ENCODE results near the gene FAM20A. TPM values are rescaled to one million over a fixed set of nuclear protein-coding genes. Genes with fewer than 3 reads are reported as not detected.
A peak's percentile ranks its signal among the peaks of the same experiment; 100 is the strongest.

Gene FAM20A
- total and polyA plus RNA-seq, 2 of the 8 experiments (the other 6 are each of a cell fraction or from before 2014, with no cell fraction given), result 3.6 to 11.9 TPM

GRCh38 chr17:68513932-68514331 is 87.2 kb downstream of the FAM20A start:
- Histone ChIP-seq H2BK15ac (ENCODE audit: low read length) (no peak overlapping the region), H2BK120ac (replicated peaks; ENCODE audit: low read depth, low read length) (no peak overlapping the region), H3K4ac (replicated peaks; ENCODE audit: insufficient read length, low read depth, low read length) (no peak overlapping the region), H3K9me3 (ENCODE audit: insufficient read depth in 2 of 2, low read depth in 1 of 2, low read length in 1 of 2) (peaks cover 10 to 14% of the 10 kb centered on the region in 2 experiments), H3K18ac (ENCODE audit: extremely low read depth, low read length) (no peak overlapping the region), H3K9ac (replicated peaks in 1 of 4; ENCODE audit: extremely low read depth in 1 of 4, low read depth in 3 of 4, low read length in 3 of 4) (peak overlapping the region in 1 of 4 experiments; percentile 57; a peak in 1 of 7 replicates), H3K56ac (replicated peaks; ENCODE audit: insufficient read length, low read depth, low read length) (no peak overlapping the region), H3K14ac (ENCODE audit: insufficient read length) (no peak overlapping the region), H3K4me1 (replicated peaks in 1 of 4; ENCODE audit: control insufficient read depth in 3 of 4, insufficient read depth in 4 of 4, low read length in 3 of 4) (peaks cover 0 to 7% (median 2%) of the 10 kb centered on the region in 4 experiments; a peak in 4 of 7 replicates), H2BK12ac (ENCODE audit: low read depth, low read length) (no peak overlapping the region), H3K79me1 (ENCODE audit: low read depth, low read length) (peaks cover 2% of the 10 kb centered on the region), H3K4me2 (ENCODE audit: insufficient read depth in 1 of 2, low read depth in 2 of 2, low read length in 2 of 2) (peak overlapping the region; percentile 83 to 94; a peak in 3 of 4 replicates), H4K91ac (replicated peaks; ENCODE audit: insufficient read length, low read length) (no peak overlapping the region), H2AK5ac (ENCODE audit: low read depth, low read length) (no peak overlapping the region), H3K4me3 (ENCODE audit: extremely low read depth in 1 of 4, insufficient read depth in 2 of 4, low read depth in 3 of 4, low read length in 4 of 4) (peak overlapping the region in 3 of 4 experiments; percentile 85 to 95 (median 89); a peak in 5 of 8 replicates), H3K27ac (ENCODE audit: low read depth, low read length) (no peak overlapping the region), H4K5ac (ENCODE audit: insufficient read length, low read depth, low read length) (no peak overlapping the region), H3K27me3 (replicated peaks in 1 of 4; ENCODE audit: control insufficient read depth in 3 of 4, extremely low read depth in 1 of 4, insufficient read depth in 3 of 4, low read length in 3 of 4) (no peaks in the 10 kb centered on the region), H4K8ac (ENCODE audit: extremely low read depth, insufficient read depth, low read length) (no peak overlapping the region), H2BK5ac (ENCODE audit: low read depth, low read length) (no peak overlapping the region), H3K79me2 (ENCODE audit: control insufficient read depth in 1 of 2, insufficient read depth in 2 of 2, low read length in 2 of 2) (peaks cover 4 to 61% of the 10 kb centered on the region in 2 experiments; a peak in 3 of 4 replicates), H3K23me2 (ENCODE audit: low read depth, low read length) (peaks cover 5% of the 10 kb centered on the region), H2BK20ac (ENCODE audit: low read length) (no peak overlapping the region), H4K20me1 (replicated peaks in 1 of 2; ENCODE audit: control insufficient read depth in 1 of 2, insufficient read depth in 2 of 2, low read length in 2 of 2) (peaks cover 2 to 3% of the 10 kb centered on the region in 2 experiments), H2AFZ (ENCODE audit: low read length) (no peak overlapping the region), H3K36me3 (ENCODE audit: control insufficient read depth in 2 of 4, insufficient read depth in 4 of 4, low read length in 3 of 4) (peaks cover 5 to 36% (median 21%) of the 10 kb centered on the region in 4 experiments; a peak in 6 of 8 replicates), H3K23ac (ENCODE audit: insufficient read length) (no peak overlapping the region)
- WGBS, 2 experiments (ENCODE audit: extremely low coverage in 1 of 2, insufficient coverage in 1 of 2, insufficient read length in 1 of 2, insufficient replicate concordance in 2 of 2, low coverage in 1 of 2, low lambda C conversion rate in 2 of 2, missing lambda C conversion rate in 1 of 2), result 58% methylated on average over 3 of the region's 3 CpGs; no CpG with 5 or more reads in 1 of the 2 experiments
- ChIA-PET POLR2A (ENCODE audit: partially characterized antibody) (no interaction called here), CTCF (ENCODE audit: partially characterized antibody) (interaction anchor here (0.7 kb wide), 1 partner anchor 148 kb away, joined by 3 read pairs; no protein-coding TSS in a partner anchor)
- FAIRE-seq (no peak), DNase-seq (ENCODE audit: low read depth in 1 of 2, low spot score in 2 of 2) (no peak)
- no peak for TF ChIP-seq EP300 (IDR thresholded peaks at IDR 0.05; ENCODE audit: borderline replicate concordance in 1 of 2, low read depth in 2 of 2, low read length in 2 of 2)
- no peak for TF ChIP-seq CBX8 (IDR thresholded peaks at IDR 0.05; ENCODE audit: borderline replicate concordance, low read depth, low read length)
